ENCODE results near the gene MLLT6.

MLLT6 gene

DNA sequence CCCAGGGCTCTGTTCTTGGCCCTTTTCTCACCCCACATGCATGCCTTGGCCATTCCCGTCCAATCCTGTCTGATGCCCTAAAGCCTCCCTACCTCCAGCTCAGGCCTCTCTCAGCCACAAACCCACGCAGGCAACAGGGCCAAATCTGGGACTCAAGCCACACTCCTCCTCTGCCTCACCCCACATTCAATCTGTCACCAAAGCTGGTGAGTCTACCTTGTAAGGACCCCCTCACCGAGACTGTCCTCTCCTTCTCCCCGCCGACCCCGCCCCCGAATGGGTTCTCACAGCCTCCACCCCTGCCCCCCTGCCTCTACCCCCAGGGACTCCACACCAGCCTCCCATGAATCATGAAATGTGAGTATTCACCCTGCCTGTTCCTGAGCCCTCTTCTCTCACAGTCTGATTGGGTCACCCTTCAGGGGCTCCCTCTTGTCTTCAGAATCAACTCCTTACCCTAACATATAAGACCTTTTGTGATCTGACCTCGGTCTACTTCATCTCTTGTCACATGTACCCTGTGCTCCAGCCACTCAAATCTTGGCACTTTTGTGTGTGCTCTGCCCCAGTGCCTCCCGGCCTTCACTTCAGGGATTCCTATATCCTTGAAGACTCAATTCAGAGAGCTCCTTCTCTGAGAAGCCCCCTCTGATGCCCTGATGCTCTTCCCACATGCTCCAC, 41.0 kb upstream of the MLLT6 start:
- H3K9ac ChIP-seq (ENCODE audit: low read length), result no peak overlapping the region

DNA sequence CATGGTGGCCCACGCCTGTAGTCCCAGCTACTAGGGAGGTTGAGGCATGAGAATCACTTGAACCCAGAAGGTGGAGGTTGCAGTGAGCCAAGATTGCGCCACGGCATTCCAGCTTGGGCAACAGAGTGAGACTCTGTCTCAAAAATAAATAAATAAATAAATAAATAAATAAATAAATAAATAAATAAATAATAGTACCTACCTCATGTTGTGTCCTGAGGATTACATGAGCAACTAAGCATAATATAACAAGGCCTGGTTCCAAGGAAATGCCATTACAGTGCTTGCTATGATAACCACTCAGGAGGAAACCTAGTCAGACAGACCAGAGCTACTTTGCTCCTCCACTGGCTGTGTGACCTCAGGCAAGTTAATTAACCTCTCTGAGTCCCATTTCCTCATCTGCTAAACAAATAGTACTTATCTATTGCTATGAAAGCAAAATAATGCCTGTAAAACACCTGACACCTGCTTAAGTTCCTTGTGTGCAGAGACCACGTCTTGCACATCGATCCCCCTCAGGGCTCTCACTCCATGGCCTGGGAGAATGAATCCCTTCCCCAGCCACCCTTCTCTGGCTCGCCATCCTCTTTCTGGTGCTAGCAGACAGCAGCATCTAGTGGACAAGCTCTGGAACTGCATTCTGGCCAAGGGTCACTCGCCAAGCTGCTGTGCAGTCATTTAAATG, 37.8 kb upstream of the MLLT6 start:
- Histone ChIP-seq H3K4me1 (ENCODE audit: low read length) (0 out of 2 replicates have a peak, but pooled peaks cover 2% of the 10 kb centered on the region), H2AFZ (ENCODE audit: low read depth, low read length) (no peak overlapping the region), H3K4me3 (ENCODE audit: low read length) (no peak overlapping the region), H3K4me2 (ENCODE audit: low read length) (peak overlapping the region; percentile 38), H3K36me3 (replicated peaks; ENCODE audit: low read depth, low read length) (no peaks in the 10 kb centered on the region), H3K9me3 (ENCODE audit: insufficient read depth, low read length) (no peaks in the 10 kb centered on the region), H3K9ac (ENCODE audit: low read length) (no peak overlapping the region), H4K20me1 (ENCODE audit: insufficient read depth, low read length) (0 out of 2 replicates have a peak, but pooled peaks cover 6% of the 10 kb centered on the region), H3K27ac (ENCODE audit: low read length) (no peak overlapping the region), H3K27me3 (ENCODE audit: low read depth, low read length) (peaks cover 23% of the 10 kb centered on the region), H3K79me2 (ENCODE audit: low read length) (no peaks in the 10 kb centered on the region)
- TF ChIP-seq, protein P1, sequence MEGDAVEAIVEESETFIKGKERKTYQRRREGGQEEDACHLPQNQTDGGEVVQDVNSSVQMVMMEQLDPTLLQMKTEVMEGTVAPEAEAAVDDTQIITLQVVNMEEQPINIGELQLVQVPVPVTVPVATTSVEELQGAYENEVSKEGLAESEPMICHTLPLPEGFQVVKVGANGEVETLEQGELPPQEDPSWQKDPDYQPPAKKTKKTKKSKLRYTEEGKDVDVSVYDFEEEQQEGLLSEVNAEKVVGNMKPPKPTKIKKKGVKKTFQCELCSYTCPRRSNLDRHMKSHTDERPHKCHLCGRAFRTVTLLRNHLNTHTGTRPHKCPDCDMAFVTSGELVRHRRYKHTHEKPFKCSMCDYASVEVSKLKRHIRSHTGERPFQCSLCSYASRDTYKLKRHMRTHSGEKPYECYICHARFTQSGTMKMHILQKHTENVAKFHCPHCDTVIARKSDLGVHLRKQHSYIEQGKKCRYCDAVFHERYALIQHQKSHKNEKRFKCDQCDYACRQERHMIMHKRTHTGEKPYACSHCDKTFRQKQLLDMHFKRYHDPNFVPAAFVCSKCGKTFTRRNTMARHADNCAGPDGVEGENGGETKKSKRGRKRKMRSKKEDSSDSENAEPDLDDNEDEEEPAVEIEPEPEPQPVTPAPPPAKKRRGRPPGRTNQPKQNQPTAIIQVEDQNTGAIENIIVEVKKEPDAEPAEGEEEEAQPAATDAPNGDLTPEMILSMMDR (IDR thresholded peaks at IDR 0.05; ENCODE audit: low read depth, low read length), result peak; percentile 97
- no peak for TF ChIP-seq EZH2phosphoT487 (IDR thresholded peaks at IDR 0.05; ENCODE audit: low read depth)

More for the DNA sequence above, 41.0 kb upstream of the MLLT6 start:
- Histone ChIP-seq H3K4me2 (ENCODE audit: low read length) (no peak overlapping the region), H3K9me3 (ENCODE audit: insufficient read depth, low read length) (no peaks in the 10 kb centered on the region), H3K79me2 (ENCODE audit: low read length) (no peaks in the 10 kb centered on the region), H4K20me1 (ENCODE audit: insufficient read depth, low read length) (no peaks in the 10 kb centered on the region), H3K27me3 (ENCODE audit: low read depth, low read length) (peaks cover 12% of the 10 kb centered on the region), H3K36me3 (replicated peaks; ENCODE audit: low read depth, low read length) (no peaks in the 10 kb centered on the region), H3K27ac (ENCODE audit: low read length) (no peak overlapping the region), H3K4me3 (ENCODE audit: low read length) (no peak overlapping the region), H2AFZ (ENCODE audit: low read depth, low read length) (no peak overlapping the region), H3K4me1 (ENCODE audit: low read length) (0 out of 2 replicates have a peak, but pooled peaks cover 2% of the 10 kb centered on the region)
- TF ChIP-seq EZH2phosphoT487 (IDR thresholded peaks at IDR 0.05; ENCODE audit: low read depth), result no peak
- TF ChIP-seq, protein P1 (IDR thresholded peaks at IDR 0.05; ENCODE audit: low read depth, low read length), result no peak

DNA sequence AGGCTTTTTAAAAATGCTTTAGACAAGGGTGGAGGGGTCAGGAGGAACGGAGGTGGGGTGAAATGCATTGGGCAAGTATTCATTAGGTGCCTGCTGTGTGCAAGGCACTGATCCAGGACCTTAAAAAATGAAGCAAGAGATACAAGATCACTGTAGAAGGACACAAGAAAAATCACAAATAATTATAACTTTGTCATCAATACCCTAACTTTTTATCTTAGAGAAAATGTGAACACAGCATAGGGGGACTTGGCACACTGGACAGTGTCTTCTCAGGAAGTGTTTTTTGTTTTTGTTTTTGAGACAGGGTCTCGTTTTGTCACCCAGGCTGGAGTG, 37.3 kb upstream of the MLLT6 start:
- Histone ChIP-seq H3K4me1 (ENCODE audit: low read length) (peaks cover 6% of the 10 kb centered on the region; the same call in 1 of the 2 replicates), H3K79me2 (ENCODE audit: low read length) (0 out of 2 replicates have a peak, but pooled peaks cover under 1% of the 10 kb centered on the region), H3K4me3 (ENCODE audit: low read length) (no peak overlapping the region), H4K20me1 (ENCODE audit: insufficient read depth, low read length) (peaks cover 11% of the 10 kb centered on the region; the same call in 1 of the 2 replicates), H3K27me3 (ENCODE audit: low read depth, low read length) (peaks cover 23% of the 10 kb centered on the region), H3K27ac (ENCODE audit: low read length) (no peak overlapping the region), H3K4me2 (ENCODE audit: low read length) (no peak overlapping the region), H3K9me3 (ENCODE audit: insufficient read depth, low read length) (no peaks in the 10 kb centered on the region), H3K9ac (ENCODE audit: low read length) (no peak overlapping the region), H2AFZ (ENCODE audit: low read depth, low read length) (no peak overlapping the region), H3K36me3 (replicated peaks; ENCODE audit: low read depth, low read length) (no peaks in the 10 kb centered on the region)
- TF ChIP-seq, protein P1 (IDR thresholded peaks at IDR 0.05; ENCODE audit: low read depth, low read length), result no peak
- TF ChIP-seq EZH2phosphoT487 (IDR thresholded peaks at IDR 0.05; ENCODE audit: low read depth), result no peak

DNA sequence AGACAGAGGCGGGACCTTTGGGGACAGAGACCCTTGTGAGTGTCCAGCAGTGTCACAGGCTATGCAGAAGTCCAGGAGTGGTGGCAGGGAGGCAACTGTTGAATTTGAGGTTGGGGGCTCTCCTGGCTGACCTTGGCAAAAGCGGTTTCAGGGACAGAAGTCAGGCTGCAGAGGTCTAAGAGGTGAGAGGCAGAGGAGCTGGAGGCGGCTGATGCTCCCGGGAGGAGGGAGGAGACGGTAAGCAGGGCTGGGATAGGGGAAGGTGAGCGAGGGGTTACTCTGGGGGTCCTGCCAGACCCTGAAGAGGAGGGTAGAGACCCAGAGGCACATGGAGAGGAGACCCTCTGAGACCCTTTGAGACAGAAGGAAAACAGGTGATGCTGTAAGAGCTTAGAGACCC, 35.6 kb upstream of the MLLT6 start:
- peaks cover 6% of the 10 kb centered on the region for H3K4me1 ChIP-seq (ENCODE audit: low read length)
- H3K36me3 ChIP-seq (replicated peaks; ENCODE audit: low read depth, low read length), result peaks cover 3% of the 10 kb centered on the region
- H3K79me2 ChIP-seq (ENCODE audit: low read length), result peaks cover 12% of the 10 kb centered on the region
- TF ChIP-seq, protein P1 (IDR thresholded peaks at IDR 0.05; ENCODE audit: low read depth, low read length), result no peak
- no peak for TF ChIP-seq EZH2phosphoT487 (IDR thresholded peaks at IDR 0.05; ENCODE audit: low read depth)
- peaks cover 23% of the 10 kb centered on the region for H3K27me3 ChIP-seq (ENCODE audit: low read depth, low read length)
- H3K9me3 ChIP-seq (ENCODE audit: insufficient read depth, low read length), result no peaks in the 10 kb centered on the region
- H3K27ac ChIP-seq (ENCODE audit: low read length), result no peak overlapping the region
- no peak overlapping the region for H3K4me3 ChIP-seq (ENCODE audit: low read length)
- no peak overlapping the region for H2AFZ ChIP-seq (ENCODE audit: low read depth, low read length)
- H3K9ac ChIP-seq (ENCODE audit: low read length), result no peak overlapping the region
- no peak overlapping the region for H3K4me2 ChIP-seq (ENCODE audit: low read length)
- H4K20me1 ChIP-seq (ENCODE audit: insufficient read depth, low read length), result peaks cover 14% of the 10 kb centered on the region; the same call in 1 of the 2 replicates

Data from OCI-LY3 (cell line).